Liver (tissue), 9 donors: ENCODE data around the gene DTL. TPM values are rescaled to one million over a fixed set of nuclear protein-coding genes. Genes with fewer than 3 reads are reported as not detected.

ENCODE experiments used
- DNase-seq: peaks from one replicate; pipeline ENCODE4 v3.0.0-alpha.2; 2017; ENCODE audit warnings: low spot score
- H3K27ac ChIP-seq, 2 donors: one replicate each; pipeline ENCODE4 v1.7.0; 2013; ENCODE audit warnings: inconsistent platforms in 2 of 2, low read length in 2 of 2, control low read depth in 1 of 2, low read depth in 1 of 2, mild to moderate bottlenecking in 1 of 2
- H3K27me3 ChIP-seq, 4 donors: one replicate each; pipeline versions ENCODE4 v1.6.1 to v1.7.0; 2013; ENCODE audit warnings: low read length in 3 of 4, inconsistent platforms in 1 of 4, mild to moderate bottlenecking in 1 of 4, moderate library complexity in 1 of 4; ENCODE audit not compliant: control insufficient read depth in 4 of 4, insufficient read depth in 4 of 4
- H3K36me3 ChIP-seq, 4 donors: one replicate each; pipeline versions ENCODE4 v1.6.1 to v1.7.0; 2013; ENCODE audit warnings: low read length in 3 of 4, mild to moderate bottlenecking in 3 of 4, low read depth in 1 of 4, moderate library complexity in 1 of 4; ENCODE audit not compliant: control insufficient read depth in 4 of 4, insufficient read depth in 3 of 4
- H3K4me1 ChIP-seq, 4 donors: one replicate each; pipeline versions ENCODE4 v1.6.1 to v1.7.0; 2013; ENCODE audit warnings: low read length in 3 of 4, mild to moderate bottlenecking in 3 of 4, moderate library complexity in 1 of 4; ENCODE audit not compliant: control insufficient read depth in 4 of 4, insufficient read depth in 4 of 4
- H3K4me3 ChIP-seq, 3 donors: one replicate each; pipeline versions ENCODE4 v1.6.1 to v1.7.0; 2013; ENCODE audit warnings: low read length in 3 of 3, control low read depth in 1 of 3, low read depth in 1 of 3, mild to moderate bottlenecking in 1 of 3
- H3K9ac ChIP-seq, 2 donors: one replicate each; pipeline ENCODE4 v1.7.0; 2013; ENCODE audit warnings: low read length in 2 of 2, mild to moderate bottlenecking in 2 of 2, moderate library complexity in 2 of 2, control low read depth in 1 of 2, low read depth in 1 of 2
- H3K9me3 ChIP-seq, 4 donors: one replicate each; pipeline versions ENCODE4 v1.6.1 to v1.7.0; 2013; ENCODE audit warnings: low read length in 3 of 4; ENCODE audit not compliant: control insufficient read depth in 4 of 4
- EGR1 ChIP-seq, 2 donors: IDR thresholded peaks; 2 replicates each; pipeline ENCODE4 v1.6.1; 2016 to 2018; ENCODE audit warnings: antibody characterized with exemption in 2 of 2, low read depth in 2 of 2
- FOXA1 ChIP-seq: IDR thresholded peaks from 2 replicates; pipeline ENCODE4 v1.6.1; 2016; ENCODE audit warnings: antibody characterized with exemption
- FOXA2 ChIP-seq: IDR thresholded peaks from 2 replicates; pipeline ENCODE4 v1.6.1; 2016; ENCODE audit warnings: antibody characterized with exemption
- GABPA ChIP-seq, 2 donors: IDR thresholded peaks in 1 of 2; conservative IDR thresholded peaks in 1 of 2; 2 replicates each; pipeline ENCODE4 v1.6.1; 2016; ENCODE audit warnings: antibody characterized with exemption in 2 of 2, mild to moderate bottlenecking in 1 of 2, moderate library complexity in 1 of 2
- HNF4A ChIP-seq, 2 donors: conservative IDR thresholded peaks; 2 replicates each; pipeline ENCODE4 v1.6.1; 2016; ENCODE audit warnings: antibody characterized with exemption in 2 of 2, mild to moderate bottlenecking in 2 of 2
- JUND ChIP-seq, 2 donors: IDR thresholded peaks; 2 replicates each; pipeline ENCODE4 v1.6.1; 2016; ENCODE audit warnings: antibody characterized with exemption in 2 of 2
- MAX ChIP-seq: IDR thresholded peaks from 2 replicates; pipeline ENCODE4 v1.6.1; 2016; ENCODE audit warnings: antibody characterized with exemption
- NR2F2 ChIP-seq: IDR thresholded peaks from 2 replicates; pipeline ENCODE4 v1.6.1; 2016; ENCODE audit warnings: antibody characterized with exemption
- REST ChIP-seq: IDR thresholded peaks from 2 replicates; pipeline ENCODE4 v1.6.1; 2016; ENCODE audit warnings: antibody characterized with exemption, mild to moderate bottlenecking
- SP1 ChIP-seq: IDR thresholded peaks from 2 replicates; pipeline ENCODE4 v1.6.1; 2018; ENCODE audit warnings: antibody characterized with exemption, mild to moderate bottlenecking
- TAF1 ChIP-seq: conservative IDR thresholded peaks from 2 replicates; pipeline ENCODE4 v1.6.1; 2016; ENCODE audit warnings: antibody characterized with exemption, mild to moderate bottlenecking
- WGBS: extraction: QIAGEN DNeasy Blood & Tissue Kit; methylation state at CpG from one replicate; pipeline ENCODE4 v1.1.7; 2013; 5-methylcytosine and 5-hydroxymethylcytosine counted together
- polyA plus RNA-seq, 2 donors: library from polyadenylated mRNA; stranded (reverse) in 1 of 2; unstranded in 1 of 2; fragments of 200-250 nt in 1 of 2; fragments of >200 nt in 1 of 2; fragmentation: Nextera tagmentation in 1 of 2; extraction: Ambion mirVana in 1 of 2; gene quantifications; one replicate each; pipeline versions ENCODE4 v1.2.1 to v1.2.3, GENCODE V29; 2013 to 2015
- total RNA-seq, 2 donors: library from RNA; depleted of rRNA; stranded (reverse); fragments of >200 nt; gene quantifications; one replicate each; pipeline ENCODE4 v1.2.3, GENCODE V29; 2014
- donor health status: healthy.
- donor health status: healthy.
- donor health status: healthy.
- donor health status: healthy.
- donor health status: healthy.

The DTL gene
- total and polyA plus RNA-seq, 4 donors: 0.17 to 17.9 (median 0.73) TPM

GRCh38 chr1:212004895-212005608 lies 30.5 kb upstream of the DTL start:
- no peak overlapping the region for H3K9ac ChIP-seq
- 86% methylated on average over 7 of the region's 7 CpGs for WGBS
- no peak overlapping the region for H3K27ac ChIP-seq
- TF ChIP-seq REST: no peak
- no peaks in the 10 kb centered on the region for H3K27me3 ChIP-seq
- no peak overlapping the region for H3K4me3 ChIP-seq
- H3K4me1 ChIP-seq: no peaks in the 10 kb centered on the region
- H3K9me3 ChIP-seq: no peaks in the 10 kb centered on the region
- no peak for DNase-seq
- H3K36me3 ChIP-seq: peaks cover 0 to 9% (median 6%) of the 10 kb centered on the region in 4 donors

GRCh38 chr1:212007178-212007577 lies 28.4 kb upstream of the DTL start:
- over 99% methylated on average over 4 of the region's 4 CpGs for WGBS
- Histone ChIP-seq H3K27ac (no peak overlapping the region), H3K27me3 (no peaks in the 10 kb centered on the region), H3K4me1 (peaks cover 0 to 9% (median 6%) of the 10 kb centered on the region in 4 donors), H3K9me3 (no peaks in the 10 kb centered on the region), H3K4me3 (no peak overlapping the region), H3K36me3 (peaks cover 0 to 9% (median 4%) of the 10 kb centered on the region in 4 donors), H3K9ac (no peak overlapping the region)
- DNase-seq: no peak
- TF ChIP-seq HNF4A (conservative IDR thresholded peaks at IDR 0.05) (no peak), REST (no peak), EGR1 (IDR thresholded peaks at IDR 0.05; ENCODE audit: low read depth in 2 of 2) (no peak), MAX (no peak), JUND (IDR thresholded peaks at IDR 0.05) (no peak), FOXA2 (no peak), FOXA1 (no peak), GABPA (IDR thresholded peaks at IDR 0.05 in 1 of 2, conservative IDR thresholded peaks at IDR 0.05 in 1 of 2) (no peak), TAF1 (no peak), SP1 (no peak), NR2F2 (no peak)
